Transverse colon (tissue), 4 donors: ENCODE results near the gene CDK11B. TPM values are rescaled to one million over a fixed set of nuclear protein-coding genes. Genes with fewer than 3 reads are reported as not detected.

Source experiments
- DNase-seq: peaks from one replicate; pipeline ENCODE4 v3.0.0-alpha.2; 2019
- H3K27ac ChIP-seq, 4 donors: fragments of 200-600 bp; sonication (generic); 2 replicates each; pipeline ENCODE4 v1.5.1; 2016 to 2018; ENCODE audit warnings: inconsistent platforms in 4 of 4
- H3K27me3 ChIP-seq: fragments of 200-600 bp; sonication (generic); 2 replicates; pipeline ENCODE4 v1.5.1; 2017; ENCODE audit warnings: inconsistent platforms
- H3K36me3 ChIP-seq, 4 donors: fragments of 200-600 bp; sonication (generic); 2 replicates each; pipeline ENCODE4 v1.5.1; 2017 to 2019; ENCODE audit warnings: inconsistent platforms in 4 of 4
- H3K4me1 ChIP-seq, 4 donors: fragments of 200-600 bp; sonication (generic); 2 replicates each; pipeline ENCODE4 v1.5.1; 2017 to 2020; ENCODE audit warnings: inconsistent platforms in 4 of 4
- H3K4me3 ChIP-seq, 4 donors: fragments of 200-600 bp; sonication (generic); 1 replicate in 1 of 4; 2 replicates in 3 of 4; pipeline versions ENCODE4 v1.5.1 to v1.6.1; 2017 to 2019; ENCODE audit warnings: inconsistent platforms in 4 of 4
- H3K9me3 ChIP-seq, 2 donors: fragments of 200-600 bp; sonication (generic); 2 replicates each; pipeline ENCODE4 v1.5.1; 2017 to 2019; ENCODE audit warnings: inconsistent platforms in 2 of 2
- EP300 ChIP-seq: sonication (generic); formaldehyde crosslinking; IDR thresholded peaks from one replicate; pipeline ENCODE4 v1.6.1; 2017; ENCODE audit warnings: antibody characterized with exemption, low read depth
- POLR2A ChIP-seq: fragments of 450-650 bp; IDR thresholded peaks from one replicate; pipeline ENCODE4 v1.6.1; 2016; ENCODE audit warnings: antibody characterized with exemption, mild to moderate bottlenecking, moderate library complexity
- POLR2AphosphoS5 ChIP-seq, 3 donors: sonication (generic); formaldehyde crosslinking; IDR thresholded peaks; one replicate each; pipeline ENCODE4 v1.6.1; 2016; ENCODE audit warnings: antibody characterized with exemption in 3 of 3
- WGBS, 2 donors: methylation state at CpG; one replicate each; pipeline ENCODE4 v1.1.5; 2018; ENCODE audit warnings: low coverage in 1 of 2; 5-methylcytosine and 5-hydroxymethylcytosine counted together
- in situ Hi-C, 4 donors: fragments of 200-750 bp; cut with MboI; loops; one replicate each; pipeline versions ENCODE4 v1.15.0 to v1.15.1; 2017; ENCODE audit warnings: low sequenced_read_pairs in 3 of 4, low pct_ligation_motif_present in 1 of 4, low pct_unique_long_range_greater_than_20kb in 1 of 4
- intact Hi-C: fragments of 100-400 bp; cut with DNase I; formaldehyde crosslinking; loops from one replicate; pipeline ENCODE4 v1.15.1; 2023; ENCODE audit warnings: low total_unique reads
- total RNA-seq, 4 donors: library from RNA; depleted of rRNA; stranded (reverse); fragments of >200 nt; gene quantifications; one replicate each; pipeline ENCODE4 v1.1.0, GENCODE V29; 2016
- TF ChIP-seq, protein P1 (sequence below), 5 experiments: fragments of 200-600 bp in 3 of 5; fragments of 450-650 bp in 2 of 5; sonication (generic) in 3 of 5; IDR thresholded peaks; 1 replicate in 2 of 5; 2 replicates in 3 of 5; pipeline ENCODE4 v1.5.1; 2016 to 2017; ENCODE audit warnings: antibody characterized with exemption in 5 of 5, inconsistent platforms in 3 of 5, mild to moderate bottlenecking in 2 of 5, moderate library complexity in 1 of 5

Gene CDK11B
- total RNA-seq, 4 donors from 2014 or later = 28.4 to 183 (median 60.5) TPM

DNA sequence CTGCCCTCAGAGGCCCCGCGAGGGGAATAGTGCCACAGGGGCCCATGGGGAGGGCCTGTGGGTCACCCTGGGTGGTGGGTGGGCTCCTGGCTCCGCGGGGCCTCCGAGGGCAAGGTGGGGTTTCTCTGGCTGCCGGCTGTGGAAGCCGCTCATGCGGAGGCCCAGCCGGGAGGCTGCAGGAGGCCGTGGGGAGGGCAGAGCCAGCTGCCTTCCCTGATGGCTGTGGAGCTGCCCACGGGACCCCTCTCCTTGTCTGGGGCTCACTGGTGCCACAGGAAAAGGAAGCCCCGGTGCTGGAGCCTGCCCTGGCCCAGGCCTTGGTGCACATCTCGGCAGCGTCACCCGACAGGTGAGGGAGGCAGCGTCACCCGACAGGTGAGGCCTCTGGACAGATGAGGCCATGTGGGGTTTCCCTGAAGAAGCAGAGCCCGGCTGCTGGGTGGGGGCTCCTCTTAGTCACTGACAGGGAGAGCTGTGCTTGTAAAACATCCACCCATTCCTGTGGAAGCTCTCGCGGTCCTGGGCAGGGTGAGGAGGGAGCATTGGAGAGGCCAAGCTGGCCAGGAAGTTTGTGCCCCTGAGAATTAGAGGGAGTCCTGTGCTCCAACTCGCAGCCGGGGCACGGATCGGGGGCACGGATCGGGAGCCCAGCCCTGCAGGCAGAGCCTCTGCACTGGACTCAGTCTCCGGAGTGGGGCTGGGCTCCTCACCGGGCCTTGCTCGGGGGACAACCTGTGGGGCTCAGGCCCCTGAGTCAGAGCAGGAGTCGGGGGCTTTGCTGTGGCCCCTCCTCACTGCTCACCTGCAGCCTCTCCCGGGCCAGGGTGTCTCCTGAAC is 37.4 kb downstream of the CDK11B start:
- H3K9me3 ChIP-seq = no peaks in the 10 kb centered on the region
- no peaks in the 10 kb centered on the region for H3K27me3 ChIP-seq
- no peaks in the 10 kb centered on the region for H3K36me3 ChIP-seq
- in situ Hi-C loops (no loop called here), intact Hi-C loops (no loop called here)
- H3K4me1 ChIP-seq = peaks cover 9 to 13% (median 12%) of the 10 kb centered on the region in 4 donors
- H3K4me3 ChIP-seq = no peak overlapping the region
- DNase-seq = no peak
- TF ChIP-seq, protein P1, sequence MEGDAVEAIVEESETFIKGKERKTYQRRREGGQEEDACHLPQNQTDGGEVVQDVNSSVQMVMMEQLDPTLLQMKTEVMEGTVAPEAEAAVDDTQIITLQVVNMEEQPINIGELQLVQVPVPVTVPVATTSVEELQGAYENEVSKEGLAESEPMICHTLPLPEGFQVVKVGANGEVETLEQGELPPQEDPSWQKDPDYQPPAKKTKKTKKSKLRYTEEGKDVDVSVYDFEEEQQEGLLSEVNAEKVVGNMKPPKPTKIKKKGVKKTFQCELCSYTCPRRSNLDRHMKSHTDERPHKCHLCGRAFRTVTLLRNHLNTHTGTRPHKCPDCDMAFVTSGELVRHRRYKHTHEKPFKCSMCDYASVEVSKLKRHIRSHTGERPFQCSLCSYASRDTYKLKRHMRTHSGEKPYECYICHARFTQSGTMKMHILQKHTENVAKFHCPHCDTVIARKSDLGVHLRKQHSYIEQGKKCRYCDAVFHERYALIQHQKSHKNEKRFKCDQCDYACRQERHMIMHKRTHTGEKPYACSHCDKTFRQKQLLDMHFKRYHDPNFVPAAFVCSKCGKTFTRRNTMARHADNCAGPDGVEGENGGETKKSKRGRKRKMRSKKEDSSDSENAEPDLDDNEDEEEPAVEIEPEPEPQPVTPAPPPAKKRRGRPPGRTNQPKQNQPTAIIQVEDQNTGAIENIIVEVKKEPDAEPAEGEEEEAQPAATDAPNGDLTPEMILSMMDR (IDR thresholded peaks at IDR 0.05) = no peak
- WGBS, 2 donors = 88% methylated on average over 22 of the region's 31 CpGs; no CpG with 5 or more reads in 1 of the 2 donors
- no peak overlapping the region for H3K27ac ChIP-seq

DNA sequence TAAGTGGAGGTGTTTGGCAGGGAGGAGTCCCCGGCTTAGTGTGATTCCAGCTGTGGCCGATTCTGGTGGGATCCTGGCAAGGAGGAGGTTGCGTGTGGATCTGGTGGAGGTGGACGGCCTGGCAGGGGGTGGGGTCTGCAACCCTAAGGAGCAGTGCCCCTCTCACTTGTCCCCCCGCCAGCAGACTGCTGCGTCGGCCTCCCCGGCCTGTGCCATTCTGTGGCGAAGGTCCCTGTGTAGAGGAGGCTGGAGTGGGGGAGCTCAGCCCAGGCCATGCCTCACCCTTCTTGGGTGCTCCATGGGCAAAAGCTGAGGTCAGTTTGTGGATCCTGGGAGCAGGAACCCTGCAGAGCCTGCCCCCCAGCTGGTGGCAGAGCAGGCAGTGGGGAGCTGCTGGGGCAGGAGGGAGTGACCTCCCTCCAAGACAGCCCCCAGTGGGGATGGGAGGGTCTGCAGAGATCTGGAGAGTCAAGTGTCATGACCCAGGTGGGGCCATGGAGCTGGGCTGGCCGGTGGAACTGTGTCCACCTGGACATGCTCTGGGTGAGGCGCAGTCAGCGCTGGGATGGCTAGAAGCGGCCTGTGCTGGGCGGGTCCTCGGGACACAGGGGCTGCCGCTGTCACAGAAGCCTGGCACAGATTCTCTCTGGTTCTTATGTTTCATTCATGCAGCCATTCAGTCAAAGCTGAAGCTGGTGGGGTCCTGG is 38.2 kb downstream of the CDK11B start:
- H3K36me3 ChIP-seq = no peaks in the 10 kb centered on the region
- peaks cover 9 to 16% (median 13%) of the 10 kb centered on the region in 4 donors for H3K4me1 ChIP-seq
- in situ Hi-C loops = no loop called here
- 86% methylated on average over 13 of the region's 16 CpGs; no CpG with 5 or more reads in 1 of the 2 donors for WGBS, 2 donors
- DNase-seq = no peak
- no peak overlapping the region for H3K4me3 ChIP-seq
- H3K27me3 ChIP-seq = no peaks in the 10 kb centered on the region
- H3K9me3 ChIP-seq = no peaks in the 10 kb centered on the region
- no peak for TF ChIP-seq POLR2AphosphoS5 (IDR thresholded peaks at IDR 0.05)
- TF ChIP-seq, protein P1 (IDR thresholded peaks at IDR 0.05) = no peak
- no peak for TF ChIP-seq EP300
- TF ChIP-seq POLR2A = no peak
- no peak overlapping the region for H3K27ac ChIP-seq
- intact Hi-C loops = no loop called here

DNA sequence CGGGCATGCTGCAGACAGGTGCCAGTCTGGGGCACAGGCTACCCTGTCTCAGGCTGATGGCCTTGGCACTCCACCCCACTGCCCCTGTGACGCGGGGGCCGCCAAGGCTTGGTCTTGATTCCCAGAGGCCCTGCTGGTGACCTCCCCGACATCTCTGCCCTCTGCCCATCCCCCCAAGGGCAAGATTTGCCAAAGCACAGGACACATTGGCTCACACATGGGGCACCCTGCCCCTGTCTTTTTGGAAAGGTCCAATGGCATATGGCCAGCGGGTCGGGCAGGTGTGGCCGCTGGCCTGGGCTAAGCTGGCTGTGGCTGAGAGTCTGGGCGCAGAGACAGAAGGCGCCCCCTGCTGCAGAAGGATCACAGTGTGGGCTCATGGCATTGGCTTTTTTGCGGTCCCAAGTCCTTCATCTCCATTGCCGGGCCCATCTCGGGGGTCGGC is 38.9 kb downstream of the CDK11B start:
- TF ChIP-seq EP300 = no peak
- TF ChIP-seq POLR2AphosphoS5 (IDR thresholded peaks at IDR 0.05) = no peak
- no peak for TF ChIP-seq POLR2A
- TF ChIP-seq, protein P1 (IDR thresholded peaks at IDR 0.05) = peak in 1 of 5 experiments; percentile 14
- Histone ChIP-seq H3K27me3 (no peaks in the 10 kb centered on the region), H3K27ac (no peak overlapping the region), H3K9me3 (no peaks in the 10 kb centered on the region), H3K36me3 (no peaks in the 10 kb centered on the region), H3K4me3 (no peak overlapping the region), H3K4me1 (peaks cover 9 to 16% (median 13%) of the 10 kb centered on the region in 4 donors)
- intact Hi-C loops = no loop called here
- no peak for DNase-seq
- in situ Hi-C loops = no loop called here
- WGBS, 2 donors = 74% methylated on average over 14 of the region's 14 CpGs; no CpG with 5 or more reads in 1 of the 2 donors

DNA sequence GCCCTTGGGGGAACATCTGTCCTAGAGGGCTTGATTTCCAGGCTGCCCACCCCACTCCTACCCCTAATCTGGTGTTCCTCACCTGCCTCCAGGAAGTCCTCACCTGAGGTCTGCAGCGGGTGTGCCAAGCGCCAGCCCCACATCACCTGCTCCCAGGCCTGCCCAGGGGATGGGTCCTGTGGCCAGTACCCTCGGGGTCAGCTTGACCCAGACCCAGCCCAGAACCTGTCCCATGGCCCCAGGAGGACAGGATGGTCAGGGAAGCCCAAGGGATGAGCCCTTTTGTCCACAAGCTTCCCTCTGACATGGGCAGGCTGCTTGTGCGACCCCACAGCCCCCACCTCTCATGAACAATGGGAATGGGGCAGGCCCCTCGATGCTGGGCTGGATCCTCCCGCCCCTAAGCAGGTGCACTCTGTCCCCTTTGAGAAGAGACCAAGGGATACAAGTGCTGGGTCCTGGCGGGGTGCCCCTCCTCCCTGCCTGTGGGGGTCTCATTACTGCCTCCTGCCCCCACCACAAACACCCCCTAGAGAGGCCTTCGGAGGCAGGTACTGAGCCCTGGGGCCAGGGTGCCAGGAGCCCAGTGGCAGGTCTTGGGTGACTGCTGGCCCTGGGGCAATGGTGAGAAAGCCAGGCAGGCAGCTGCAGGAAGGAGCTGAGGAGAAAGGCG is 40.3 kb downstream of the CDK11B start:
- no peaks in the 10 kb centered on the region for H3K36me3 ChIP-seq
- peaks cover 19 to 29% (median 26%) of the 10 kb centered on the region in 4 donors for H3K4me1 ChIP-seq
- no peak for DNase-seq
- H3K4me3 ChIP-seq = no peak overlapping the region
- H3K27ac ChIP-seq = no peak overlapping the region
- no peaks in the 10 kb centered on the region for H3K27me3 ChIP-seq
- H3K9me3 ChIP-seq = no peaks in the 10 kb centered on the region
- no peak for TF ChIP-seq POLR2A
- TF ChIP-seq, protein P1 (IDR thresholded peaks at IDR 0.05) = no peak
- no peak for TF ChIP-seq POLR2AphosphoS5 (IDR thresholded peaks at IDR 0.05)
- no peak for TF ChIP-seq EP300
- intact Hi-C loops (no loop called here), in situ Hi-C loops (no loop called here)
- 80 to 98% methylated on average over 1 to 8 of the region's 9 CpGs for WGBS, 2 donors
